Peyer's patch (tissue), 4 donors: Measurements from ENCODE around the gene MTERF4. TPM values are rescaled to one million over a fixed set of nuclear protein-coding genes. Genes with fewer than 3 reads are reported as not detected.
"Not testable (repeated sequence)": the region's sequence is repeated elsewhere in the genome, so short reads cannot be mapped to it uniquely, and the experiment has no call there.

ENCODE experiments used
- DNase-seq, 3 donors: peaks; one replicate each; pipeline ENCODE4 v3.0.0-alpha.2; 2017 to 2019
- H3K27ac ChIP-seq, 4 donors: fragments of 200-600 bp; sonication (generic); one replicate each; pipeline ENCODE4 v1.5.1; 2016 to 2019
- H3K27me3 ChIP-seq, 2 donors: fragments of 200-600 bp; sonication (generic); one replicate each; pipeline ENCODE4 v1.5.1; 2019
- H3K36me3 ChIP-seq, 3 donors: fragments of 200-600 bp; sonication (generic); one replicate each; pipeline ENCODE4 v1.5.1; 2016 to 2019
- H3K4me1 ChIP-seq, 4 donors: fragments of 200-600 bp; sonication (generic); one replicate each; pipeline ENCODE4 v1.5.1; 2016 to 2019
- H3K4me3 ChIP-seq, 4 donors: fragments of 200-600 bp; sonication (generic); 1 replicate in 3 of 4; 2 replicates in 1 of 4; pipeline ENCODE4 v1.5.1; 2016 to 2019; ENCODE audit warnings: mild to moderate bottlenecking in 1 of 4
- H3K9me3 ChIP-seq, 4 donors: fragments of 200-600 bp; sonication (generic); one replicate each; pipeline ENCODE4 v1.5.1; 2016 to 2019; ENCODE audit warnings: mild to moderate bottlenecking in 1 of 4
- POLR2A ChIP-seq, 2 donors: fragments of 450-650 bp; IDR thresholded peaks; one replicate each; pipeline ENCODE4 v1.5.1; 2017; ENCODE audit warnings: antibody characterized with exemption in 2 of 2, mild to moderate bottlenecking in 2 of 2, moderate library complexity in 2 of 2
- total RNA-seq, 4 donors: library from RNA; depleted of rRNA; stranded (reverse); fragments of >200 nt; gene quantifications; one replicate each; pipeline ENCODE4 v1.1.0, GENCODE V29; 2016
- TF ChIP-seq, protein P1 (sequence below), 6 experiments: fragments of 450-650 bp in 4 of 6; fragments of 200-600 bp in 2 of 6; sonication (generic) in 1 of 6; IDR thresholded peaks; one replicate each; pipeline ENCODE4 v1.5.1; 2017 to 2019; ENCODE audit warnings: antibody characterized with exemption in 6 of 6, mild to moderate bottlenecking in 3 of 6, moderate library complexity in 1 of 6

The MTERF4 gene
- total RNA-seq, 4 donors from 2014 or later = 28.9 to 55.4 (median 47.9) TPM

DNA sequence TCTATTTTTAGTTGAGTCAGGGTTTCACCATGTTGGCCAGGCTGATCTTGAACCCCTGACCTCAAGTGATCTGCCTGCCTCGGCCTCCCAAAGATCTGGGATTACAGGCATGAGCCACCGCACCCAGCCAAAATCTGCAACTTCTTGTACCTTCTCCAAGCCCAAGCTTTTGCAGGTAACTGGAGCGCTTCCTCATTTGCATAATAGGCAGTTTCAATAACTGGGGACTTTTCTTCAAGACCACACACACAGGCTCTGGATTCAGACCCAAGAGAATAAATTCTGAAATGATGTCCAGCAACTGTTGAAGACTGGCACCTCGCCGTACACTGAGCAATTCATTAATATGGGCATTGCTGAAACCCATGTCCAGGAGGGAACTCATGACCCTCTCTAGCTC, 2.8 kb downstream of the MTERF4 start:
- Histone ChIP-seq H3K27ac (no peak overlapping the region), H3K4me3 (no peak overlapping the region), H3K4me1 (peaks cover 0 to 20% (median 7%) of the 10 kb centered on the region in 4 donors), H3K9me3 (no peaks in the 10 kb centered on the region), H3K36me3 (peaks cover 0 to 52% (median 0%) of the 10 kb centered on the region in 3 donors), H3K27me3 (no peaks in the 10 kb centered on the region)
- TF ChIP-seq POLR2A (IDR thresholded peaks at IDR 0.05) = no peak
- DNase-seq = peak in 1 of 3 donors; percentile 41

DNA sequence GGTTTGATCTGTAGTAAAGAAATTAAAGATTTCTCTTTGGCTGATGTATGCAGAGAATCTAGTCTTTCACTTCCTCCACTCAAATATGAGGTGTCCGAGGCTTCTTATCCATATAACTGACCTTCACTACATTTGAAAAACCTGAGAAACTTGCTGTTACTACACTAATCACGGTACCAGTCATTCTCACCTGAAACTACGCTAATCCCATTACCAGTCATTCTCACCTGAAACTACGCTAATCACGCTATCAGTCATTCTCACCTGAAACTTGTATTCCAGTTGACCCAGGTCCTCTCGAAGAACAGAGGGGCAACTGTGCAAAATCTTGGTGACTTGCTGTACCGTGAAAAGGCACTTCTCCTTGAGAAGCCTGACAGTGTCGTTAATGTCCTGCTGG, 5.1 kb downstream of the MTERF4 start:
- Histone ChIP-seq H3K4me1 (peaks cover 0 to 14% (median 5%) of the 10 kb centered on the region in 4 donors), H3K27me3 (no peaks in the 10 kb centered on the region), H3K9me3 (no peaks in the 10 kb centered on the region), H3K4me3 (no peak overlapping the region), H3K36me3 (peaks cover 0 to 75% (median 0%) of the 10 kb centered on the region in 3 donors), H3K27ac (no peak overlapping the region)
- TF ChIP-seq, protein P1, sequence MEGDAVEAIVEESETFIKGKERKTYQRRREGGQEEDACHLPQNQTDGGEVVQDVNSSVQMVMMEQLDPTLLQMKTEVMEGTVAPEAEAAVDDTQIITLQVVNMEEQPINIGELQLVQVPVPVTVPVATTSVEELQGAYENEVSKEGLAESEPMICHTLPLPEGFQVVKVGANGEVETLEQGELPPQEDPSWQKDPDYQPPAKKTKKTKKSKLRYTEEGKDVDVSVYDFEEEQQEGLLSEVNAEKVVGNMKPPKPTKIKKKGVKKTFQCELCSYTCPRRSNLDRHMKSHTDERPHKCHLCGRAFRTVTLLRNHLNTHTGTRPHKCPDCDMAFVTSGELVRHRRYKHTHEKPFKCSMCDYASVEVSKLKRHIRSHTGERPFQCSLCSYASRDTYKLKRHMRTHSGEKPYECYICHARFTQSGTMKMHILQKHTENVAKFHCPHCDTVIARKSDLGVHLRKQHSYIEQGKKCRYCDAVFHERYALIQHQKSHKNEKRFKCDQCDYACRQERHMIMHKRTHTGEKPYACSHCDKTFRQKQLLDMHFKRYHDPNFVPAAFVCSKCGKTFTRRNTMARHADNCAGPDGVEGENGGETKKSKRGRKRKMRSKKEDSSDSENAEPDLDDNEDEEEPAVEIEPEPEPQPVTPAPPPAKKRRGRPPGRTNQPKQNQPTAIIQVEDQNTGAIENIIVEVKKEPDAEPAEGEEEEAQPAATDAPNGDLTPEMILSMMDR (IDR thresholded peaks at IDR 0.05) = no peak
- TF ChIP-seq POLR2A (IDR thresholded peaks at IDR 0.05) = no peak
- DNase-seq = no peak

DNA sequence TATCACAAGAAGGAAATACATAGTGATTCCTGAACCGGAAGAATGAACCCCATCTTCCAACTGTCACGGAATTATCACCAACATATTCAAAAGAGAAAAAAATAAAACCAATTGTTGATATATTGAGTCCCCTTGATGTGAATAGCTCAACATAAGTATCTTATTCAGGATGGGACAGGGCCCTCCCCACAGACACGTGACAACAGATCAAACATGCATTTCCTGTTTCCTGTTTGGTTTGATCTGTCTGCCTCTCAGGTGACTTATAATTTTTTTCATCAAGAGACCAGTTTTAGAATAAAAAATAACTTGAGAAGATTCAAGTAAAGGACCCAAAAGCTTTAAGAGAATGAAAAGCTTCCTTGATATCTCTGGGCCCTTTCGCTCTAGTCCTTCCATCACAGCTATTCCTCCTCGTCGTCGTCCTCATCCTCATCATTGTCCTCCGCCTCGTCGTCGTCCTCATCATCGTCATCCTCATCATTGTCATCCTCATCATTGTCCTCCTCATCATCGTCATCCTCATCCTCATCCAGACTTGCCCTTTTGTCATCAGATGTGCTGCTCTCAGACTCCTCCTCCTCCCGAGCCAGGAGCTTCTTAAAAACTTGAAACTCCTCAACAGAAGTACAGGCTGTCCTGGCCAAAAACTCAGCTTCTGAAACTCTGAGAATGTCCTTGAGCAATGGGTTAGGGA, 6.3 kb downstream of the MTERF4 start:
- H3K27me3 ChIP-seq = no peaks in the 10 kb centered on the region
- peak in 2 of 3 donors; percentile 57 to 59 for DNase-seq
- no peak overlapping the region for H3K4me3 ChIP-seq
- TF ChIP-seq, protein P1 (IDR thresholded peaks at IDR 0.05) = no peak
- TF ChIP-seq POLR2A (IDR thresholded peaks at IDR 0.05) = no peak
- H3K27ac ChIP-seq = no peak overlapping the region
- no peaks in the 10 kb centered on the region for H3K9me3 ChIP-seq
- peaks cover 0 to 6% (median 1%) of the 10 kb centered on the region in 4 donors for H3K4me1 ChIP-seq
- peaks cover 0 to 83% (median 0%) of the 10 kb centered on the region in 3 donors for H3K36me3 ChIP-seq

DNA sequence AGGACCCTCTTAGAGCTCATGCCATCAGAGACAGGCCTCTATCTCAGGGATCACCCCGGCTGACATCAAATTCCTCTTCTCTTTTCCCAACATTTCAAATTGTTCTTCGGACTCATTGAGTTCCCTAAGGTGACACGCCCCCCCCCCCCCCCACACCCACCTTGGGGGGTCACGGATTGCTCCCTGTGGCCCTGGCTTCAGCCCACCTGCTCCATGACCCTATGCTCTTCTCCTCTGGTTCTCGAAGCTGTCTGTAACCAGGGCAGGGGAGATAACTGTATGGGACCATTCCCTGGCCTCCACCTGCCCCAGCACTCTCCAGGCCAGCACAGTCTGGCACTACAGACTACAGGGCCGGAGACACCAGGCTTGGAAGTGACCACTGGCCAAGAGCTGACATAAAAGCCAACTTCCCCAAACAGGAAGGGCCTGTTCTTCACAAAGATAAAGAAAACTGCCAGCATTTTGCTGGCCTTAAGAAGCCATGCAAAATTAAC, 7.1 kb downstream of the MTERF4 start:
- Histone ChIP-seq H3K4me3 (no peak overlapping the region), H3K4me1 (no peaks in the 10 kb centered on the region), H3K36me3 (peaks cover 0 to 88% (median 0%) of the 10 kb centered on the region in 3 donors), H3K9me3 (no peaks in the 10 kb centered on the region), H3K27ac (no peak overlapping the region), H3K27me3 (no peaks in the 10 kb centered on the region)
- no peak for DNase-seq
- TF ChIP-seq POLR2A (IDR thresholded peaks at IDR 0.05) = no peak
- TF ChIP-seq, protein P1 (IDR thresholded peaks at IDR 0.05) = no peak

DNA sequence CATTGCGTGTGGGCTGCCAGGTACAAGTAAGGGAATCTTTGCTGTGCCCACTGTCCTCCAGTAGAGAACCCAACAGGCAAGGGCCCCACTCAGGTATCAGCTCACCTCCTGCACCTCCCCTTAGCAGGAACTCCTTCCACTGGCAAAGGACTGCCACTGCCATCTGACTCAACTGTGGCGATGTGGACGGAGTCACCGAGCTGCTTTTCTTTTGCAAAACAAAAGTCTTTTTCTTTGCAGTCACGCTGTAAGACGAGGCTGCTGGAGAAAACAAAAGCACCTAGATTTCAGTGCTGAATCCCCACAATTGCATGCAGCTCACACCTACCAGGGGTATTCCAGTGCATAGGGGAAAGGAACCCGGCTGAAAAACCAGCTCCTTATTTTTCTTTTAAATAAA, 7.9 kb downstream of the MTERF4 start:
- no peak for TF ChIP-seq POLR2A (IDR thresholded peaks at IDR 0.05)
- TF ChIP-seq, protein P1 (IDR thresholded peaks at IDR 0.05) = no peak
- no peak overlapping the region for H3K27ac ChIP-seq
- peak in 1 of 3 donors; percentile 30 for DNase-seq
- no peak overlapping the region for H3K4me3 ChIP-seq
- H3K4me1 ChIP-seq = no peaks in the 10 kb centered on the region
- peaks cover 0 to 88% (median 0%) of the 10 kb centered on the region in 3 donors for H3K36me3 ChIP-seq
- no peaks in the 10 kb centered on the region for H3K9me3 ChIP-seq
- no peaks in the 10 kb centered on the region for H3K27me3 ChIP-seq

DNA sequence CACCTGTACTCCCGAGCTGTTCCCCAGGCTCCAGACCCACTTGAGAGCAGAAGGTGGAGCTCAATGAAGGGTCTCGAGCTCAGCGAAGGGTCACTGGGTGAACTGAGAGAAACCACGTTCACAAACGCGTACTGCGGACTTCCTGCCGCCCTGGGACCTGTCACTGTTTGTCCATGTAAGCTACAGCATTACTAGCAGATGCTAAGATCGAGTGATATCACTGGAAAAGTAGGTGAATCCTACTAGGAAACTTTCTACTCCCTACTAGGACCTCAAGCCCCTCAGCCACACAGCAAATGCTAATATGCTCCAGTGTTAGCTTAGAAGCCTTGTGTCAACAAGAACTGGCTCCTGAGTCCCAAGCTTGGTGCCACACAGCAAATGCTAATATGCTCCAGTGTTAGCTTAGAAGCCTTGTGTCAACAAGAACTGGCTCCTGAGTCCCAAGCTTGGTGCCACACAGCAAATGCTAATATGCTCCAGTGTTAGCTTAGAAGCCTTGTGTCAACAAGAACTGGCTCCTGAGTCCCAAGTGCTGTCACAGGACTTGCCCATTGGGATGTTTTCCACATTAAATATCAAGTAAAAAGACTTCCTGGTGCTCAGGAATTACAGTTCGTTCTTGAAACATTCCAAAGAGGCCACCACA, 8.8 kb downstream of the MTERF4 start:
- peaks cover 0 to 88% (median 0%) of the 10 kb centered on the region in 3 donors for H3K36me3 ChIP-seq
- H3K9me3 ChIP-seq, H3K4me1 ChIP-seq, H3K4me3 ChIP-seq, H3K27ac ChIP-seq, H3K27me3 ChIP-seq, DNase-seq: not testable (repeated sequence)
